ENCODE measurements around the gene PAM.

The PAM gene

GRCh38 chr5:103027267-103027666, 272.2 kb downstream of the PAM start:
- H3K9me3 ChIP-seq (ENCODE audit: severe bottlenecking): no peaks in the 10 kb centered on the region
- H3K36me3 ChIP-seq (ENCODE audit: low read depth): peaks cover 7% of the 10 kb centered on the region
- no peak overlapping the region for H3K4me3 ChIP-seq (ENCODE audit: severe bottlenecking)
- no peak for TF ChIP-seq CTCF (IDR thresholded peaks at IDR 0.05; ENCODE audit: poor library complexity, severe bottlenecking)
- no peaks in the 10 kb centered on the region for H3K27me3 ChIP-seq (ENCODE audit: insufficient read depth, poor library complexity, severe bottlenecking)
- no peak overlapping the region for H3K27ac ChIP-seq (ENCODE audit: poor library complexity, severe bottlenecking)
- no peaks in the 10 kb centered on the region for H3K4me1 ChIP-seq (ENCODE audit: insufficient read depth, poor library complexity, severe bottlenecking)
- DNase-seq (ENCODE audit: low spot score) (no peak), ATAC-seq (ENCODE audit: low read depth) (no peak)

- DNase-seq (ENCODE audit: low spot score): no peak
- H3K36me3 ChIP-seq (ENCODE audit: low read depth): peaks cover 5% of the 10 kb centered on the region; the same call in 1 of the 2 replicates
- H3K9me3 ChIP-seq (ENCODE audit: severe bottlenecking): no peaks in the 10 kb centered on the region
- H3K4me3 ChIP-seq (ENCODE audit: severe bottlenecking): no peak overlapping the region
- no peaks in the 10 kb centered on the region for H3K4me1 ChIP-seq (ENCODE audit: insufficient read depth, poor library complexity, severe bottlenecking)
- no peaks in the 10 kb centered on the region for H3K27me3 ChIP-seq (ENCODE audit: insufficient read depth, poor library complexity, severe bottlenecking)
- ATAC-seq (ENCODE audit: low read depth): peak; percentile 40; the same call in 1 of the 3 replicates
- no peak overlapping the region for H3K27ac ChIP-seq (ENCODE audit: poor library complexity, severe bottlenecking)
- peak; percentile 67 for TF ChIP-seq CTCF (IDR thresholded peaks at IDR 0.05; ENCODE audit: poor library complexity, severe bottlenecking)
Observed at GRCh38 chr5:103031607-103032006, 276.5 kb downstream of the PAM start.

- ATAC-seq (ENCODE audit: low read depth) (no peak), DNase-seq (ENCODE audit: low spot score) (no peak)
- no peak overlapping the region for H3K4me3 ChIP-seq (ENCODE audit: severe bottlenecking)
- H3K27ac ChIP-seq (ENCODE audit: poor library complexity, severe bottlenecking): no peak overlapping the region
- peaks cover 4% of the 10 kb centered on the region; the same call in 1 of the 2 replicates for H3K36me3 ChIP-seq (ENCODE audit: low read depth)
- no peak for TF ChIP-seq CTCF (IDR thresholded peaks at IDR 0.05; ENCODE audit: poor library complexity, severe bottlenecking)
- H3K27me3 ChIP-seq (ENCODE audit: insufficient read depth, poor library complexity, severe bottlenecking): no peaks in the 10 kb centered on the region
- H3K4me1 ChIP-seq (ENCODE audit: insufficient read depth, poor library complexity, severe bottlenecking): no peaks in the 10 kb centered on the region
- H3K9me3 ChIP-seq (ENCODE audit: severe bottlenecking): no peaks in the 10 kb centered on the region
Observed at GRCh38 chr5:103033696-103034095, 278.6 kb downstream of the PAM start.

GRCh38 chr5:103034662-103035392, 279.7 kb downstream of the PAM start:
- DNase-seq (ENCODE audit: low spot score) (no peak), ATAC-seq (ENCODE audit: low read depth) (no peak)
- Histone ChIP-seq H3K27ac (ENCODE audit: poor library complexity, severe bottlenecking) (no peak overlapping the region), H3K36me3 (ENCODE audit: low read depth) (no peaks in the 10 kb centered on the region), H3K27me3 (ENCODE audit: insufficient read depth, poor library complexity, severe bottlenecking) (no peaks in the 10 kb centered on the region), H3K4me3 (ENCODE audit: severe bottlenecking) (no peak overlapping the region), H3K4me1 (ENCODE audit: insufficient read depth, poor library complexity, severe bottlenecking) (no peaks in the 10 kb centered on the region), H3K9me3 (ENCODE audit: severe bottlenecking) (no peaks in the 10 kb centered on the region)
- TF ChIP-seq CTCF (IDR thresholded peaks at IDR 0.05; ENCODE audit: poor library complexity, severe bottlenecking): no peak

- peak; percentile 31; the same call in 1 of the 3 replicates for ATAC-seq (ENCODE audit: low read depth)
- no peaks in the 10 kb centered on the region for H3K27me3 ChIP-seq (ENCODE audit: insufficient read depth, poor library complexity, severe bottlenecking)
- H3K9me3 ChIP-seq (ENCODE audit: severe bottlenecking): no peaks in the 10 kb centered on the region
- no peaks in the 10 kb centered on the region for H3K36me3 ChIP-seq (ENCODE audit: low read depth)
- H3K4me1 ChIP-seq (ENCODE audit: insufficient read depth, poor library complexity, severe bottlenecking): no peaks in the 10 kb centered on the region
- DNase-seq (ENCODE audit: low spot score): no peak
- TF ChIP-seq CTCF (IDR thresholded peaks at IDR 0.05; ENCODE audit: poor library complexity, severe bottlenecking): no peak
- no peak overlapping the region for H3K4me3 ChIP-seq (ENCODE audit: severe bottlenecking)
- no peak overlapping the region for H3K27ac ChIP-seq (ENCODE audit: poor library complexity, severe bottlenecking)
Observed at GRCh38 chr5:103035701-103036100, 280.6 kb downstream of the PAM start.
